ENCODE measurements around the gene C10orf105.
A peak's percentile ranks its signal among the peaks of the same experiment; 100 is the strongest.

The C10orf105 gene

GRCh38 chr10:71737001-71737833 is 17.6 kb upstream of the C10orf105 start:
- DNase-seq, result peak; percentile 36 to 72

GRCh38 chr10:71736570-71736952 is 17.0 kb upstream of the C10orf105 start:
- DNase-seq, result no peak

- no peak for DNase-seq
These were observed 16.4 kb upstream of the C10orf105 start for GRCh38 chr10:71735709-71736569.

GRCh38 chr10:71734797-71735196 is 15.2 kb upstream of the C10orf105 start:
- DNase-seq, result no peak

- DNase-seq, result no peak
These were observed 12.2 kb upstream of the C10orf105 start for GRCh38 chr10:71731791-71732190.

- no peak for DNase-seq
These were observed 9.6 kb upstream of the C10orf105 start for GRCh38 chr10:71729161-71729636.

- no peak for DNase-seq
These were observed 8.5 kb upstream of the C10orf105 start for GRCh38 chr10:71727738-71728737.

GRCh38 chr10:71727105-71727737 is 7.6 kb upstream of the C10orf105 start:
- DNase-seq, result no peak

- no peak for DNase-seq
These were observed 7.1 kb upstream of the C10orf105 start for GRCh38 chr10:71726580-71727104.

- DNase-seq, result no peak
These were observed 6.5 kb upstream of the C10orf105 start for GRCh38 chr10:71725998-71726579.

- no peak for DNase-seq
These were observed 5.7 kb upstream of the C10orf105 start for GRCh38 chr10:71725249-71725648.

- no peak for DNase-seq
These were observed 5.0 kb upstream of the C10orf105 start for GRCh38 chr10:71724539-71724938.

GRCh38 chr10:71723311-71723710 is 3.7 kb upstream of the C10orf105 start:
- DNase-seq, result no peak

GRCh38 chr10:71722849-71723248 is 3.3 kb upstream of the C10orf105 start:
- no peak for DNase-seq

GRCh38 chr10:71721313-71721712 is 1.7 kb upstream of the C10orf105 start:
- DNase-seq, result no peak

GRCh38 chr10:71720288-71720687 is 710 bp upstream of the C10orf105 start:
- no peak for DNase-seq

- DNase-seq, result no peak
These were observed 536 bp downstream of the C10orf105 start for GRCh38 chr10:71719042-71719441.

- DNase-seq, result no peak
These were observed 1.3 kb downstream of the C10orf105 start for GRCh38 chr10:71718165-71718698.

GRCh38 chr10:71717551-71717951 is 2.0 kb downstream of the C10orf105 start:
- no peak for DNase-seq

- DNase-seq, result no peak
These were observed 2.5 kb downstream of the C10orf105 start for GRCh38 chr10:71717056-71717455.

- DNase-seq, result no peak
These were observed 3.2 kb downstream of the C10orf105 start for GRCh38 chr10:71716426-71716825.
